GM18517 (cell line): Measurements from ENCODE around the gene CARMIL3.

ENCODE experiments used
- ATAC-seq: cut with Tn5 transposase; IDR thresholded peaks from one replicate; pipeline ENCODE4 v1.9.1; 2021; ENCODE audit warnings: mild to moderate bottlenecking, moderate library complexity; ENCODE audit not compliant: unreplicated experiment

The CARMIL3 gene

GRCh38 chr14:24060443-24060842 lies 8.6 kb downstream of the CARMIL3 start:
- no peak for ATAC-seq

GRCh38 chr14:24060984-24061913 lies 9.4 kb downstream of the CARMIL3 start:
- ATAC-seq: no peak

GRCh38 chr14:24062216-24062980 lies 10.6 kb downstream of the CARMIL3 start:
- no peak for ATAC-seq

- ATAC-seq: no peak
Observed at GRCh38 chr14:24063263-24063836, 11.5 kb downstream of the CARMIL3 start.

GRCh38 chr14:24064091-24064795 lies 12.4 kb downstream of the CARMIL3 start:
- ATAC-seq: no peak

- ATAC-seq: no peak
Observed at GRCh38 chr14:24064856-24065255, 13.0 kb downstream of the CARMIL3 start.

GRCh38 chr14:24065408-24065807 lies 13.6 kb downstream of the CARMIL3 start:
- ATAC-seq: no peak

- no peak for ATAC-seq
Observed at GRCh38 chr14:24066496-24067132, 14.8 kb downstream of the CARMIL3 start.

GRCh38 chr14:24067133-24068082 lies 15.6 kb downstream of the CARMIL3 start:
- no peak for ATAC-seq

GRCh38 chr14:24068711-24069410 lies 17.1 kb downstream of the CARMIL3 start:
- no peak for ATAC-seq

- ATAC-seq: no peak
Observed at GRCh38 chr14:24069411-24069735, 17.6 kb downstream of the CARMIL3 start.

- ATAC-seq: no peak
Observed at GRCh38 chr14:24070285-24071143, 18.7 kb downstream of the CARMIL3 start.

GRCh38 chr14:24071144-24071697 lies 19.4 kb downstream of the CARMIL3 start, which contains the start of gene CPNE6:
CPNE6 (plus strand) TSS chr14:24071562; CDS start chr14:24072937, 1,375 bp downstream.
- no peak for ATAC-seq

- no peak for ATAC-seq
Observed at GRCh38 chr14:24071836-24072430, 20.1 kb downstream of the CARMIL3 start.

GRCh38 chr14:24072436-24072835 lies 20.6 kb downstream of the CARMIL3 start:
- ATAC-seq: no peak

- ATAC-seq: no peak
Observed at GRCh38 chr14:24072881-24073877, 21.4 kb downstream of the CARMIL3 start.
